NCI-H460 (cell line): ENCODE data around the gene CDAN1. TPM values are rescaled to one million over a fixed set of nuclear protein-coding genes. Genes with fewer than 3 reads are reported as not detected.

Source experiments
- total RNA-seq: library from RNA; depleted of rRNA; stranded (reverse); fragments of >200 nt; shearing (Covaris generic); gene quantifications from 2 replicates; pipeline ENCODE4 v1.2.3, GENCODE V29; 2014; rRNA removed

CDAN1 gene
- total RNA-seq, 1 experiment from 2014 or later, result 10.6 TPM

Other genes starting within 250 kb of the CDAN1 start
- gene ZNF106, start 246.0 kb downstream of the CDAN1 start, total RNA-seq, result 24.7 and 28.2 TPM in 2 replicates
- 31.6 and 37.9 TPM in 2 replicates for gene SNAP23, start 241.5 kb downstream of the CDAN1 start, total RNA-seq
- 19.8 TPM in 2 replicates for gene LRRC57, start 188.3 kb downstream of the CDAN1 start, total RNA-seq
- gene HAUS2, start 188.3 kb downstream of the CDAN1 start, total RNA-seq, result 39.3 and 41.3 TPM in 2 replicates
- 1.9 and 2.1 TPM in 2 replicates for gene STARD9, start 161.5 kb downstream of the CDAN1 start, total RNA-seq
- gene TTBK2, start 183.7 kb upstream of the CDAN1 start, total RNA-seq, result 6.8 and 8.8 TPM in 2 replicates